HAP-1 (cell line): Measurements from ENCODE around the gene SLC17A9.
A peak's percentile ranks its signal among the peaks of the same experiment; 100 is the strongest.

Source experiments
- DNase-seq, 2 experiments: peaks; one replicate each; pipeline ENCODE4 v3.0.0-alpha.2; 2016 to 2020; ENCODE audit warnings: low spot score in 2 of 2
- H3K27me3 ChIP-seq: fragments of 250-450 bp; sonication (Bioruptor Pico); 2 replicates; pipeline ENCODE4 v1.5.1; 2020; ENCODE audit warnings: low read depth, mild to moderate bottlenecking, moderate library complexity
- H3K36me3 ChIP-seq: fragments of 250-450 bp; sonication (Bioruptor Pico); replicated peaks from 2 replicates; pipeline ENCODE4 v1.5.1; 2020; ENCODE audit warnings: mild to moderate bottlenecking
- H3K4me1 ChIP-seq: fragments of 250-450 bp; sonication (Bioruptor Pico); 2 replicates; pipeline ENCODE4 v1.5.1; 2020; ENCODE audit warnings: mild to moderate bottlenecking
- H3K4me3 ChIP-seq: fragments of 250-450 bp; sonication (Bioruptor Pico); 2 replicates; pipeline ENCODE4 v1.5.1; 2020; ENCODE audit warnings: mild to moderate bottlenecking, moderate library complexity
- H3K9me3 ChIP-seq: fragments of 250-450 bp; sonication (Bioruptor Pico); 2 replicates; pipeline ENCODE4 v1.5.1; 2020; ENCODE audit warnings: mild to moderate bottlenecking, moderate library complexity
- in situ Hi-C: fragments of 300-500 bp; cut with MboI; formaldehyde crosslinking; loops from 3 replicates; pipeline ENCODE4 v1.14.3; 2020; ENCODE audit warnings: low sequenced_read_pairs, inconsistent platforms, mixed read lengths

SLC17A9 gene

DNA sequence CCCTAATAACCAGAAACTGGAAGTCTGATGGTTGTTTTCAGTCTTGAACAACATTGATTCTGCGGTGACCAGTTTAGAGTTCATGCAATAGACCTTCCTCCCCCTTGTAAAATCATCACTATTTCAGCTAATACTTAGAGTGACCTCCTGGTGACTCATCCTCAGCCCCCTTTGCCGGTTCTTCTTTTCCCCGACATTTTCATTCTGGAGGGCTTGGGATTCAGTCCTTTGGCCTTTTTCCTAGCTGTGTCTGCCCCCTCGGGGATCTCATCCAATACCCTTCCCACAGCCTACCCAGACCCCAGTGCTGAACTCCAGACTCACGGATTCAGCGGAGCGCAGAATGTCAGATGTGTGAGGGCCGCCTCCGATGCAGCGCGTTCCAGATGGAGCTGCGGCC is 61.8 kb downstream of the SLC17A9 start:
- Histone ChIP-seq H3K27me3 (peaks cover 80% of the 10 kb centered on the region), H3K4me3 (no peak overlapping the region), H3K4me1 (no peaks in the 10 kb centered on the region), H3K9me3 (peaks cover 6% of the 10 kb centered on the region), H3K36me3 (no peaks in the 10 kb centered on the region)
- no peak for DNase-seq
- in situ Hi-C loops, result no loop called here

DNA sequence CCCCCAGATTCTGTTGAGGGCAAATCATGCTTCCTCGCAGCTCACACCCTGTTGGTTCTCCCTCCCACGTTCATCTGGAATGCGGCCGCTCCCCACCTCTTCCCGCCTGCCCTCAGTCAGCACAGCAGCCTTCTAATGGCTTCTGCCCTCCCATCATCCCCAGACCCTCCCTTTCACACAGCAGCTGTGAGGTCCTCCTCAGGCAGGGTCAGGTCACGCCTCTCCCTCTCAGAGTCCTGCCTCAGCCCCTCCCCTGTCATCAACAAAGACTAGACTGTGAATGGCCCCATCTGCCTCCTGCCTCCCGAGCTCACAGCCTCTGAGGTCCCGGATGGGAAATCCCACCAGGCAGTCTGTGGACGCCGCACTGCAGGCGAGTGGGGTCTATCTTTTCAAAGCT is 62.2 kb downstream of the SLC17A9 start:
- Histone ChIP-seq H3K36me3 (no peaks in the 10 kb centered on the region), H3K9me3 (peaks cover 6% of the 10 kb centered on the region), H3K27me3 (peaks cover 78% of the 10 kb centered on the region), H3K4me3 (no peak overlapping the region), H3K4me1 (no peaks in the 10 kb centered on the region)
- in situ Hi-C loops, result no loop called here
- peak; percentile 9 to 32 for DNase-seq

DNA sequence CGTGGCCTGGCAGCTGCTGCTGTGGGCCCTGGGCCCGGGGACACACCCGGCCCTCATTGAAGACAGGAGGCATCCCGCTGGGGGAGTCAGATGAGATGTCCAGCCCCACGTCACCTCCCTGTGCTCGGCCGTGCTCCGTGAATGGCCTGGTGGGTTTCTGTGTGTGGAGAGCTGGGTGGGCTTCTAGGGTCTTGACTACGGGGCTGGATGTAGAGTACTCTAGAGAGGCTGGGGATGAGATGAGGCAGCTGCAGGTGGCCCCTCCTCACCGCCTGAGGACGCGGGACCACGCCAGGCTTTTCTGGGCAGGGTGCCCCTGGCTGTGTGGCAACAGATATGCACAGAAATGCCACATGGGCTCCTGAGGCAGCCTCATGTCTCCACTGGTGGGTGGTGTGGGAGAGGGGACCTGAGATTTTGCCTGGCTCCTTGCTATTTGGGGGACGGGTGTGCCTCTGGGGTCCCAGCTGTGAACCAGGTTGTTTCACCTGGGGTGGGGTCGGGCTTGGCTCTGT is 62.7 kb downstream of the SLC17A9 start:
- in situ Hi-C loops, result no loop called here
- no peak for DNase-seq
- Histone ChIP-seq H3K4me3 (no peak overlapping the region), H3K36me3 (no peaks in the 10 kb centered on the region), H3K4me1 (no peaks in the 10 kb centered on the region), H3K27me3 (peaks cover 74% of the 10 kb centered on the region), H3K9me3 (peaks cover 6% of the 10 kb centered on the region)

DNA sequence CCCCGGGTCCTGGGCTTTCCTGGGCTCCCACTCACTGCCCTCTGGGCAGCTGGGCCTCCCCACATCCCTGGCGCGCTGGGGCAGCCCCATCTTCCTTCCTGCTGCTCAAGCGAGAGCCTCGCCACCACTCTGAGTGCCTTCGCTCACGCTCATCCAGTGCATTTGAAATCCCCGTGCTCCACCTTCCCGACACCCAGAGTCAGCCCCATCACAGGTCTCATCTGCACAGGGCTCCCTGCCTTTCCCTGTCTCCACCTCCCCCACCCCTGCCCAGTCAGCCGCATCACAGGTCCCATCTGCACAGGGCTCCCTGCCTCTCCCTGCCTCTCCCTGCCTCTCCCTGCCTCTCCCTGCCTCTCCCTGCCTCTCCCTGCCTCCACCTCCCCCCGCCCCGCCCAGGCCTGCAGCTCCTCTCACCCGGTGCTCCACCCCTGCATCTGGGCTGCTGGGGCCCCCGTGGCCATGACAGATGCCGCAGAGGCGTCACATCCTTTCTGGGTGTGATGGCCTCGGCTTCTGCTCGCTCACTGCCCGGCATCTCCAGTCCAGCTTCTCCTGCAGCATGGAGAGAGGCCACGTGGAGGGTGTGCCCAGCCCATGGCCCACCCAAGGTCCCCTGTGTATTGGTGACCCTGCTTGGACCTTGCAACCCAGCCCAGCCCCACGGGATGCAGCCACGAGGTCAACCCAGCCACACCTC is 63.3 kb downstream of the SLC17A9 start:
- no peak overlapping the region for H3K4me3 ChIP-seq
- no peaks in the 10 kb centered on the region for H3K36me3 ChIP-seq
- in situ Hi-C loops, result no loop called here
- peaks cover 73% of the 10 kb centered on the region for H3K27me3 ChIP-seq
- H3K9me3 ChIP-seq, result peaks cover 6% of the 10 kb centered on the region
- DNase-seq, result no peak
- H3K4me1 ChIP-seq, result no peaks in the 10 kb centered on the region

DNA sequence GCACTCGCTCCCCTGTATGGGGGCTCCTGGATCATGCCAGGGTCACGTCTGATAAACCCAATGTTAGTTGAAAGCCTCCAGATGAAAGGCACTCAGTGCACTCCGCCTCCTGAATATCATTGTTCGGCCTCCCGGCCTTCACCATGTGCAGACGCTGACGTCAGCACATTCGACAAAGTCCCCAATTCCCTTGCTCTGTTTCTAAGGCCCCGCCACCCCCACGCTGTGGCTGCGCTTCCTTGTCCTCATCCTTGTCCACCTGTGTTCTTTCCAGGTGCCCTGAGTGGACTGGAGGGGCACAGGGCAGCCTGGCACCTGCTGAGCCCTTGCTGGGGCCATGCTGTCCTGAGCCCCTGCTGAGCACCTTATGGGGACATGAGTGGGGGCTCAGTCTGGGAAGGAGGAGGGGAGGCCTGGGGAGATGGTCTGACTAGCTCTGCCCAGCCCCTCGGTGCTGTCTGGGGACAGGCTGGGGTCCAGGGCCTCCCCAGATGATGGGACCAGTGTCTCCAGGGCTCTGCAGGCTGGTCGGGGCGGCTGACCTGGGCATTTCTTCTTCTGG is 64.1 kb downstream of the SLC17A9 start:
- no peaks in the 10 kb centered on the region for H3K4me1 ChIP-seq
- peaks cover 65% of the 10 kb centered on the region for H3K27me3 ChIP-seq
- H3K36me3 ChIP-seq, result no peaks in the 10 kb centered on the region
- in situ Hi-C loops, result no loop called here
- H3K4me3 ChIP-seq, result no peak overlapping the region
- no peak for DNase-seq
- H3K9me3 ChIP-seq, result peaks cover 6% of the 10 kb centered on the region

DNA sequence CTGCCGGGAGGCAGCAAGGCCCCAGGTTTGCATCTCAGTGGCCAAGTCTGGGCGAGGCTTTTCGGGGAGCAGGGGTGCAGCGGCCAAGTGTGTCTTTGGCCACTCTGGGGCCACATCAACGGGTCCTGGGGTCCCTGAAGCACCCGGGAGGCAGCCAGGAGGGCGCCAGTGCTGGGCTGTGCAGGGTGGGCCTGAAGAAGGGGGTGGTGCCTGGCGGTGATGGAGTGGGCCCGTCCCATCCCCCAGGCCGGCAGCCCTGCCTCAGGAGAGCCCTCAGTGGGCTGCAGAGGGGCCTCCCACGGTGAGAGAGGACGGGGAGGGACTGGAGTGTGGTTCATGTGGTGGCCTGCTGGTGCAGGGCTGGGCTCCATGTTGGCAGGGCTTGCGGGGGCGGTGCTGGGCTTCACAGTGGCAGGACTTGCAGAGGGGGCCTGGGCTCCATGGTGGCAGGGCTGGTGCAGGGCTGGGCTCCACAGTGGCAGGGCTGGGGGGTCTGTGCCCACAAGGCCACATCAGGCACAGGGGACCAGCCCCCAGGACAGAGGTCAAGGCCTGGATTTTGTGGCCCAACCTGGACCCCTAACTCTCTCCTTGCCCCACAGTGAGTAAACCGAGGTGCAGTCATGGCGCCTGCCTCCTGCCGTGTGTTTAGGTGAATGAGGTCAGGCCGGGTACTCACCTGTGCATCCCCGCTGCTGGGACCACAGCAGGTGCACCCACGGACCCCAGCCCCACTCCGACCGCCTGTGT is 64.7 kb downstream of the SLC17A9 start:
- DNase-seq, result no peak

DNA sequence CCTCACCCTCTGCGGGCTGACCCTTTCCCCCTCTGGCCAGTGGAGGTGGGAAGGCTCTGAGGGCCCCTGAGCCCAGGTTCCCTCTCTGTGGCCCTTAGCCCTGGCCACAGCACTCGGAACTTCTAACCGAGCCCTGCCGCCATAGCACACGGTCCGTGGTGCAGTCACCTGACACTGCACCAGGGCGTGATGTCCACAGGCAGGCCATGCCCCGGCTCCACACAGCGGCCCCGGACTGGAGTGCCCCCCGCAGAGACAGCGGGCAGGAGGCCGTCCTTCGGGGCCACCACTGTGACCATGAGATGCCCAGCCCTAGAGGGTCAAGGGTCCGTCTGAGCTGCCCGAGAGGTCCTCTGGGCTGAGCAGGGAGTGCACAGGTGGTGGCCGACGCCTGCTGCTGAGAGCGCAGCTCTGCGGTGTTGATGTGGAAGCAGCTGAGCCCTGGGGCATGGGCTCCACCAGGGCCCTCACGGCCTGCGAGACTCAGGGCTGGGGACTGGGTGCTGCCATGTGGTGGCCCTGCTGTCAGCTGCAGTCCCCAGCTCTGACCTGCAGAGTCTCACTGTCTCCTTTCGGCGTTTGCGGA is 65.4 kb downstream of the SLC17A9 start:
- Histone ChIP-seq H3K4me1 (no peaks in the 10 kb centered on the region), H3K27me3 (peaks cover 62% of the 10 kb centered on the region), H3K9me3 (peaks cover 4% of the 10 kb centered on the region), H3K4me3 (no peak overlapping the region), H3K36me3 (no peaks in the 10 kb centered on the region)
- in situ Hi-C loops, result no loop called here
- DNase-seq, result no peak

More for the DNA sequence above, 64.7 kb downstream of the SLC17A9 start:
- H3K36me3 ChIP-seq, result no peaks in the 10 kb centered on the region
- peaks cover 61% of the 10 kb centered on the region for H3K27me3 ChIP-seq
- H3K4me1 ChIP-seq, result no peaks in the 10 kb centered on the region
- no peak overlapping the region for H3K4me3 ChIP-seq
- peaks cover 6% of the 10 kb centered on the region for H3K9me3 ChIP-seq
- in situ Hi-C loops, result no loop called here
